Loucy (cell line): Measurements from ENCODE around the gene SIGLEC11.

Experiments
- H2AFZ ChIP-seq: fragments of 200-600 bp; sonication (generic); 2 replicates; pipeline ENCODE4 v1.6.0; 2016; ENCODE audit warnings: antibody characterized with exemption, mild to moderate bottlenecking, low read length, moderate library complexity
- H3F3A ChIP-seq: fragments of 200-600 bp; 2 replicates; pipeline ENCODE4 v1.6.0; 2016; ENCODE audit warnings: antibody characterized with exemption, low read depth, mild to moderate bottlenecking
- H3K27me3 ChIP-seq: fragments of 200-600 bp; sonication (generic); 2 replicates; pipeline ENCODE4 v1.6.1; 2014; ENCODE audit warnings: low read length, mild to moderate bottlenecking; ENCODE audit not compliant: insufficient read depth, poor library complexity, severe bottlenecking
- H3K36me3 ChIP-seq: fragments of 200-600 bp; sonication (generic); 2 replicates; pipeline ENCODE4 v1.6.1; 2016; ENCODE audit warnings: low read length; ENCODE audit not compliant: insufficient read depth
- H3K4me1 ChIP-seq: fragments of 200-600 bp; sonication (generic); 2 replicates; pipeline ENCODE4 v1.5.1; 2014; ENCODE audit warnings: low read length, mild to moderate bottlenecking; ENCODE audit not compliant: insufficient read depth, poor library complexity, severe bottlenecking
- H3K4me2 ChIP-seq: fragments of 200-600 bp; sonication (generic); 2 replicates; pipeline ENCODE4 v1.6.0; 2014; ENCODE audit warnings: antibody characterized with exemption, low read length, low read depth, mild to moderate bottlenecking; ENCODE audit not compliant: poor library complexity, severe bottlenecking
- H3K4me3 ChIP-seq: fragments of 200-600 bp; sonication (generic); 2 replicates; pipeline ENCODE4 v1.5.1; 2014; ENCODE audit warnings: low read length, mild to moderate bottlenecking, mixed read lengths; ENCODE audit not compliant: poor library complexity, severe bottlenecking
- H3K79me2 ChIP-seq: fragments of 200-600 bp; sonication (generic); 2 replicates; pipeline ENCODE4 v1.6.1; 2014; ENCODE audit warnings: low read length; ENCODE audit not compliant: insufficient read depth
- H3K9ac ChIP-seq: fragments of 200-600 bp; sonication (generic); 2 replicates; pipeline ENCODE4 v1.6.0; 2014; ENCODE audit warnings: mild to moderate bottlenecking, low read depth, low read length, moderate library complexity; ENCODE audit not compliant: poor library complexity, severe bottlenecking
- H3K9me2 ChIP-seq: fragments of 200-600 bp; sonication (generic); replicated peaks from 2 replicates; pipeline ENCODE4 v1.6.1; 2016; ENCODE audit warnings: low read depth, low read length, mixed read lengths
- H3K9me3 ChIP-seq: fragments of 200-600 bp; sonication (generic); 2 replicates; pipeline ENCODE4 v1.6.1; 2014; ENCODE audit warnings: mild to moderate bottlenecking, antibody characterized with exemption, low read length, low read depth; ENCODE audit not compliant: insufficient read depth
- H4K20me1 ChIP-seq: fragments of 200-600 bp; sonication (generic); 2 replicates; pipeline ENCODE4 v1.6.0; 2014; ENCODE audit warnings: antibody characterized with exemption, low read length, mild to moderate bottlenecking; ENCODE audit not compliant: insufficient read depth, poor library complexity, severe bottlenecking
- EZH2phosphoT487 ChIP-seq: fragments of 200-600 bp; IDR thresholded peaks from 2 replicates; pipeline ENCODE4 v1.6.1; 2018; ENCODE audit warnings: antibody characterized with exemption, mild to moderate bottlenecking, moderate library complexity, borderline replicate concordance
- TF ChIP-seq, protein P1 (sequence below): fragments of 200-600 bp; sonication (generic); conservative IDR thresholded peaks from 2 replicates; pipeline ENCODE4 v1.5.1; 2014; ENCODE audit warnings: mild to moderate bottlenecking, antibody characterized with exemption, low read length

The SIGLEC11 gene

DNA sequence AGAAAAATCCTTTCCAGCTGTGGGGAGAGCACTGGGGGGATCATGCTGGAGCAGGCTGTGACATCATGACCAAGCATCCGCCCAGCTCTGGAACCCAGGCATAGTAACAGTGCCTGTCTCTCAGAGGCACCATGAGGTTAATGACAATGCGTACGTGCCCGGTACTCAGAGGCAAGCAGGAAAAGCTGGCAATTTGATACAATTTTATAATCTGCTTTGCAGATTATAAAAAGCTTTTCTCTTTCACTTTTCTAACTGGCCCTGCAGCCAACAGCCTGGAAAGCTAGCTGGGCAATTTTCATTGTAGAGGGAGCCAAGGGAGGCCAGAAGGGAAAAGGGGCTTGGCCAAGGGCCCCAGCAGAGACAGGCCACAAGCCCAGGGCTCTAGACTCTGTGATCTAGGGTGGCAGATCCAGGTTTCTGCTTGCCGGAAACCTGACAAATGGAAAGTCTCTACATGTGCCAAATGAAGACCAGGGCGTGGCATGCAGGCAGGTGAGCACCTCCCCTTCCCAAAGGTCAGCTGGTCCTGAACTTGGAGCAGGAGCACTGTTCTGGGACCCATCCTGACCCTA, 41.5 kb upstream of the SIGLEC11 start:
- H3K9me3 ChIP-seq: no peaks in the 10 kb centered on the region
- no peak overlapping the region for H3K4me3 ChIP-seq
- TF ChIP-seq, protein P1, sequence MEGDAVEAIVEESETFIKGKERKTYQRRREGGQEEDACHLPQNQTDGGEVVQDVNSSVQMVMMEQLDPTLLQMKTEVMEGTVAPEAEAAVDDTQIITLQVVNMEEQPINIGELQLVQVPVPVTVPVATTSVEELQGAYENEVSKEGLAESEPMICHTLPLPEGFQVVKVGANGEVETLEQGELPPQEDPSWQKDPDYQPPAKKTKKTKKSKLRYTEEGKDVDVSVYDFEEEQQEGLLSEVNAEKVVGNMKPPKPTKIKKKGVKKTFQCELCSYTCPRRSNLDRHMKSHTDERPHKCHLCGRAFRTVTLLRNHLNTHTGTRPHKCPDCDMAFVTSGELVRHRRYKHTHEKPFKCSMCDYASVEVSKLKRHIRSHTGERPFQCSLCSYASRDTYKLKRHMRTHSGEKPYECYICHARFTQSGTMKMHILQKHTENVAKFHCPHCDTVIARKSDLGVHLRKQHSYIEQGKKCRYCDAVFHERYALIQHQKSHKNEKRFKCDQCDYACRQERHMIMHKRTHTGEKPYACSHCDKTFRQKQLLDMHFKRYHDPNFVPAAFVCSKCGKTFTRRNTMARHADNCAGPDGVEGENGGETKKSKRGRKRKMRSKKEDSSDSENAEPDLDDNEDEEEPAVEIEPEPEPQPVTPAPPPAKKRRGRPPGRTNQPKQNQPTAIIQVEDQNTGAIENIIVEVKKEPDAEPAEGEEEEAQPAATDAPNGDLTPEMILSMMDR: no peak
- H3F3A ChIP-seq: no peaks in the 10 kb centered on the region
- no peak overlapping the region for H3K4me2 ChIP-seq
- H3K9ac ChIP-seq: no peak overlapping the region
- peaks cover 41% of the 10 kb centered on the region; the same call in 1 of the 2 replicates for H3K36me3 ChIP-seq
- H4K20me1 ChIP-seq: peaks cover 13% of the 10 kb centered on the region
- no peak overlapping the region for H2AFZ ChIP-seq
- H3K4me1 ChIP-seq: peaks cover 22% of the 10 kb centered on the region
- no peaks in the 10 kb centered on the region for H3K79me2 ChIP-seq
- H3K9me2 ChIP-seq: no peaks in the 10 kb centered on the region
- H3K27me3 ChIP-seq: no peaks in the 10 kb centered on the region

DNA sequence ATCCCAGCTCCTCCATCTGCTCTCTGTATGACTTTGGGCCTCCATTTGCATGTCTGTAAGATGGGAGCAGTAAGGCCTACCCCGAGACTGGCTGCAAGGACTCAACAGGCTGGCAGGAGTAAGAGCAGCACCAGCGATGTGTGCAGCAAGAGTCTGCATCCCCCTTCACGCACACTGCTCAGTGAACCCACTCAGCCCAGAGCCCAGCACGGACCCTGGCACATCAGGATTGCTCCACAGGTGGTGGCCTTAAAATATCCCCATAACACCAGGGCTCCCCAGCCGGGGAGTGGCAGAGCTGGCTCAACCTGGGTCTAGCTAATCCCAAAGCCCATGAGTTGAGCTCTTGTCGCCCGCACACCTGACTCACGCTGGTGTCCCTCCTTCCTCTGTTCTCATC, 40.8 kb upstream of the SIGLEC11 start:
- H3K9ac ChIP-seq: no peak overlapping the region
- H4K20me1 ChIP-seq: peaks cover 13% of the 10 kb centered on the region
- no peaks in the 10 kb centered on the region for H3K79me2 ChIP-seq
- H3K27me3 ChIP-seq: no peaks in the 10 kb centered on the region
- no peaks in the 10 kb centered on the region for H3K9me2 ChIP-seq
- H2AFZ ChIP-seq: no peak overlapping the region
- H3K4me1 ChIP-seq: peaks cover 22% of the 10 kb centered on the region
- no peak overlapping the region for H3K4me3 ChIP-seq
- no peaks in the 10 kb centered on the region for H3K9me3 ChIP-seq
- TF ChIP-seq EZH2phosphoT487: no peak
- TF ChIP-seq, protein P1: no peak
- H3K36me3 ChIP-seq: peaks cover 37% of the 10 kb centered on the region; the same call in 1 of the 2 replicates
- no peak overlapping the region for H3K4me2 ChIP-seq
- no peaks in the 10 kb centered on the region for H3F3A ChIP-seq

GRCh38 chr19:50000841-50001557, 40.0 kb upstream of the SIGLEC11 start:
- Histone ChIP-seq H4K20me1 (peaks cover 13% of the 10 kb centered on the region), H3K79me2 (no peaks in the 10 kb centered on the region), H3K4me2 (no peak overlapping the region), H3K9me2 (no peaks in the 10 kb centered on the region), H3K9ac (no peak overlapping the region), H3K27me3 (no peaks in the 10 kb centered on the region), H3K4me1 (peaks cover 22% of the 10 kb centered on the region), H3K9me3 (no peaks in the 10 kb centered on the region), H3K36me3 (peaks cover 37% of the 10 kb centered on the region; the same call in 1 of the 2 replicates), H2AFZ (no peak overlapping the region), H3K4me3 (no peak overlapping the region), H3F3A (no peaks in the 10 kb centered on the region)
- TF ChIP-seq, protein P1: no peak
- no peak for TF ChIP-seq EZH2phosphoT487
